ENCODE results near the gene BICDL1.

GRCh38 chr12:120061575-120062214 lies 72.7 kb downstream of the BICDL1 start:
- TF ChIP-seq FOXJ3 (CRISPR knock-in tag; IDR thresholded peaks at IDR 0.05) = no peak
- no peak for TF ChIP-seq GATA2 (CRISPR knock-in tag; IDR thresholded peaks at IDR 0.05)
- TF ChIP-seq, protein P1, sequence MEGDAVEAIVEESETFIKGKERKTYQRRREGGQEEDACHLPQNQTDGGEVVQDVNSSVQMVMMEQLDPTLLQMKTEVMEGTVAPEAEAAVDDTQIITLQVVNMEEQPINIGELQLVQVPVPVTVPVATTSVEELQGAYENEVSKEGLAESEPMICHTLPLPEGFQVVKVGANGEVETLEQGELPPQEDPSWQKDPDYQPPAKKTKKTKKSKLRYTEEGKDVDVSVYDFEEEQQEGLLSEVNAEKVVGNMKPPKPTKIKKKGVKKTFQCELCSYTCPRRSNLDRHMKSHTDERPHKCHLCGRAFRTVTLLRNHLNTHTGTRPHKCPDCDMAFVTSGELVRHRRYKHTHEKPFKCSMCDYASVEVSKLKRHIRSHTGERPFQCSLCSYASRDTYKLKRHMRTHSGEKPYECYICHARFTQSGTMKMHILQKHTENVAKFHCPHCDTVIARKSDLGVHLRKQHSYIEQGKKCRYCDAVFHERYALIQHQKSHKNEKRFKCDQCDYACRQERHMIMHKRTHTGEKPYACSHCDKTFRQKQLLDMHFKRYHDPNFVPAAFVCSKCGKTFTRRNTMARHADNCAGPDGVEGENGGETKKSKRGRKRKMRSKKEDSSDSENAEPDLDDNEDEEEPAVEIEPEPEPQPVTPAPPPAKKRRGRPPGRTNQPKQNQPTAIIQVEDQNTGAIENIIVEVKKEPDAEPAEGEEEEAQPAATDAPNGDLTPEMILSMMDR (IDR thresholded peaks at IDR 0.05) = no peak
- TF ChIP-seq TAF1 (IDR thresholded peaks at IDR 0.05; ENCODE audit: borderline replicate concordance, low read depth, low read length) = no peak
- TF ChIP-seq POLR2AphosphoS5 (IDR thresholded peaks at IDR 0.05; ENCODE audit: low read depth, low read length) = no peak
- TF ChIP-seq EP300 (IDR thresholded peaks at IDR 0.05; ENCODE audit: borderline replicate concordance in 1 of 2, low read depth in 1 of 2, low read length in 1 of 2) = no peak
- TF ChIP-seq, protein P2, sequence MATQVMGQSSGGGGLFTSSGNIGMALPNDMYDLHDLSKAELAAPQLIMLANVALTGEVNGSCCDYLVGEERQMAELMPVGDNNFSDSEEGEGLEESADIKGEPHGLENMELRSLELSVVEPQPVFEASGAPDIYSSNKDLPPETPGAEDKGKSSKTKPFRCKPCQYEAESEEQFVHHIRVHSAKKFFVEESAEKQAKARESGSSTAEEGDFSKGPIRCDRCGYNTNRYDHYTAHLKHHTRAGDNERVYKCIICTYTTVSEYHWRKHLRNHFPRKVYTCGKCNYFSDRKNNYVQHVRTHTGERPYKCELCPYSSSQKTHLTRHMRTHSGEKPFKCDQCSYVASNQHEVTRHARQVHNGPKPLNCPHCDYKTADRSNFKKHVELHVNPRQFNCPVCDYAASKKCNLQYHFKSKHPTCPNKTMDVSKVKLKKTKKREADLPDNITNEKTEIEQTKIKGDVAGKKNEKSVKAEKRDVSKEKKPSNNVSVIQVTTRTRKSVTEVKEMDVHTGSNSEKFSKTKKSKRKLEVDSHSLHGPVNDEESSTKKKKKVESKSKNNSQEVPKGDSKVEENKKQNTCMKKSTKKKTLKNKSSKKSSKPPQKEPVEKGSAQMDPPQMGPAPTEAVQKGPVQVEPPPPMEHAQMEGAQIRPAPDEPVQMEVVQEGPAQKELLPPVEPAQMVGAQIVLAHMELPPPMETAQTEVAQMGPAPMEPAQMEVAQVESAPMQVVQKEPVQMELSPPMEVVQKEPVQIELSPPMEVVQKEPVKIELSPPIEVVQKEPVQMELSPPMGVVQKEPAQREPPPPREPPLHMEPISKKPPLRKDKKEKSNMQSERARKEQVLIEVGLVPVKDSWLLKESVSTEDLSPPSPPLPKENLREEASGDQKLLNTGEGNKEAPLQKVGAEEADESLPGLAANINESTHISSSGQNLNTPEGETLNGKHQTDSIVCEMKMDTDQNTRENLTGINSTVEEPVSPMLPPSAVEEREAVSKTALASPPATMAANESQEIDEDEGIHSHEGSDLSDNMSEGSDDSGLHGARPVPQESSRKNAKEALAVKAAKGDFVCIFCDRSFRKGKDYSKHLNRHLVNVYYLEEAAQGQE (IDR thresholded peaks at IDR 0.05; ENCODE audit: low read depth, low read length) = no peak
- no peak for TF ChIP-seq USF2 (IDR thresholded peaks at IDR 0.05; ENCODE audit: borderline replicate concordance, low read depth, low read length)
- no peak for TF ChIP-seq TEAD4 (IDR thresholded peaks at IDR 0.05; ENCODE audit: borderline replicate concordance, insufficient read depth)
- TF ChIP-seq RAD21 (IDR thresholded peaks at IDR 0.05; ENCODE audit: low read length) = no peak
- no peak for TF ChIP-seq JUND (IDR thresholded peaks at IDR 0.05)
- TF ChIP-seq CHD2 (IDR thresholded peaks at IDR 0.05; ENCODE audit: low read length, partially characterized antibody) = no peak
